ENCODE measurements around the gene PDSS2. TPM values are rescaled to one million over a fixed set of nuclear protein-coding genes. Genes with fewer than 3 reads are reported as not detected.
"Not testable (repeated sequence)": the region's sequence is repeated elsewhere in the genome, so short reads cannot be mapped to it uniquely, and the experiment has no call there.

Gene PDSS2
- total RNA-seq, 1 donor from 2014 or later: 12.4 TPM

GRCh38 chr6:107434812-107435211 is 24.6 kb downstream of the PDSS2 start:
- Mint-ChIP-seq H3K9me3 (ENCODE audit: unreplicated experiment) (peaks cover 9% of the 10 kb centered on the region), H3K4me3 (ENCODE audit: unreplicated experiment) (no peak overlapping the region), H3K36me3 (ENCODE audit: unreplicated experiment) (no peaks in the 10 kb centered on the region), H3K27me3 (ENCODE audit: unreplicated experiment) (no peaks in the 10 kb centered on the region), H3K27ac (ENCODE audit: unreplicated experiment) (no peak overlapping the region), H3K4me1 (ENCODE audit: unreplicated experiment) (peaks cover 9% of the 10 kb centered on the region)
- TF ChIP-seq, protein P1, sequence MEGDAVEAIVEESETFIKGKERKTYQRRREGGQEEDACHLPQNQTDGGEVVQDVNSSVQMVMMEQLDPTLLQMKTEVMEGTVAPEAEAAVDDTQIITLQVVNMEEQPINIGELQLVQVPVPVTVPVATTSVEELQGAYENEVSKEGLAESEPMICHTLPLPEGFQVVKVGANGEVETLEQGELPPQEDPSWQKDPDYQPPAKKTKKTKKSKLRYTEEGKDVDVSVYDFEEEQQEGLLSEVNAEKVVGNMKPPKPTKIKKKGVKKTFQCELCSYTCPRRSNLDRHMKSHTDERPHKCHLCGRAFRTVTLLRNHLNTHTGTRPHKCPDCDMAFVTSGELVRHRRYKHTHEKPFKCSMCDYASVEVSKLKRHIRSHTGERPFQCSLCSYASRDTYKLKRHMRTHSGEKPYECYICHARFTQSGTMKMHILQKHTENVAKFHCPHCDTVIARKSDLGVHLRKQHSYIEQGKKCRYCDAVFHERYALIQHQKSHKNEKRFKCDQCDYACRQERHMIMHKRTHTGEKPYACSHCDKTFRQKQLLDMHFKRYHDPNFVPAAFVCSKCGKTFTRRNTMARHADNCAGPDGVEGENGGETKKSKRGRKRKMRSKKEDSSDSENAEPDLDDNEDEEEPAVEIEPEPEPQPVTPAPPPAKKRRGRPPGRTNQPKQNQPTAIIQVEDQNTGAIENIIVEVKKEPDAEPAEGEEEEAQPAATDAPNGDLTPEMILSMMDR (IDR thresholded peaks at IDR 0.05): no peak
- no peak for DNase-seq (ENCODE audit: extremely low spot score, unreplicated experiment)

GRCh38 chr6:107425951-107426350 is 33.4 kb downstream of the PDSS2 start:
- H3K4me3 Mint-ChIP-seq (ENCODE audit: unreplicated experiment); H3K27me3 Mint-ChIP-seq (ENCODE audit: unreplicated experiment); H3K9me3 Mint-ChIP-seq (ENCODE audit: unreplicated experiment); H3K27ac Mint-ChIP-seq (ENCODE audit: unreplicated experiment); H3K4me1 Mint-ChIP-seq (ENCODE audit: unreplicated experiment); DNase-seq (ENCODE audit: extremely low spot score, unreplicated experiment): not testable (repeated sequence)
- H3K36me3 Mint-ChIP-seq (ENCODE audit: unreplicated experiment): peaks cover 10% of the 10 kb centered on the region

DNA sequence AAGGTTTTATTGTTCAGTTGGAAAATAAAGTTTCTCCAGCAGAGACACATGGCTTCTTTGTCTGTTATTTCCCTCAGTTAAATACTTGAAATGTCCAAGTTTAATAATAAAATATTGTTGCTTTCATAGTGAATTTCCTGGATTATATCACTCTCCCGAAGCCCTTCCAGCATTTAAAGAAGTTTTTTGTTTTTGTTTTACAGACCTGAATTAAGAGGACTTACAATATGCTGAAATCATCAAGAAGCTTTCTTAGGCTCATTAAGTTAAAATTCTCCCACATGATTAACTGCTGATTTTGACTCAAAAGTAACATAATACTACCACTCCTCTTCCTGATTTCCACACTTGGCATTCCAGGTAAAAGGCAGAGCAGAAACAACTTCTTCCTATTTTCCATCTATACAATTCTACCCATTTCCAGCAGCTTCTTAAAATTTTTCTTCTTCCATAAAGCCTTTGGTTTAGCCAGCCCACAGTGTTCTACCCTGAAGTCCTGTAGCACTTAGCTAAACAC is 35.8 kb downstream of the PDSS2 start:
- H3K27ac Mint-ChIP-seq (ENCODE audit: unreplicated experiment): no peak overlapping the region
- no peak overlapping the region for H3K4me3 Mint-ChIP-seq (ENCODE audit: unreplicated experiment)

DNA sequence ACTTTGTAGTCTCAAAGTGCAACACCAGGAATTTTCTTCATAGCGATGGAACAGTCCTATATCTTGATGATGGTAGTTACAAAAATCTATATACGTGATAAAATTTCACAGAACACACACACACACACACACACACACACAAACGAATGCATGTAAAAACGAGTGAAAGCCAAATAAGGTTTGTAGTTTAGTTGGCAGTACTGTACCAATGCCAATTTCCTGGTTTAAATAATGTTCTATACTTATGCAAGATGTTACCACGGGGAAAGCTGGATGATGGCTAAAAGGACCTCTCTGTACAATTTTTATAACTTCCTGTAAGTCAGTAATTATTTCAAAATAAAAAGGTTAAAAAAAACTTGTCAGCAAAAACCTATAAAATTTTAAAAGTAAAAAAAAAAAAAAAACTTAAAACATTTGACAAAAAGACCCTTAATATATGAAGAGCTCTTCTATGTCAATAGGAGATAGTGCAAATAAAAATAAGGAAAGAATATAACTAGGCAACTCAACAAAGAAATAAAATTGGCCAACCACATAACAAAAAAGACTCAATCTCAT is 37.6 kb downstream of the PDSS2 start:
- Mint-ChIP-seq H3K4me3 (ENCODE audit: unreplicated experiment) (no peak overlapping the region), H3K36me3 (ENCODE audit: unreplicated experiment) (peaks cover 7% of the 10 kb centered on the region), H3K9me3 (ENCODE audit: unreplicated experiment) (no peaks in the 10 kb centered on the region), H3K27me3 (ENCODE audit: unreplicated experiment) (no peaks in the 10 kb centered on the region), H3K4me1 (ENCODE audit: unreplicated experiment) (no peaks in the 10 kb centered on the region), H3K27ac (ENCODE audit: unreplicated experiment) (no peak overlapping the region)
- TF ChIP-seq, protein P1 (IDR thresholded peaks at IDR 0.05): no peak
- DNase-seq (ENCODE audit: extremely low spot score, unreplicated experiment): no peak

More for the DNA sequence above, 35.8 kb downstream of the PDSS2 start:
- TF ChIP-seq, protein P1 (IDR thresholded peaks at IDR 0.05): no peak
- Mint-ChIP-seq H3K4me1 (ENCODE audit: unreplicated experiment) (no peaks in the 10 kb centered on the region), H3K27me3 (ENCODE audit: unreplicated experiment) (no peaks in the 10 kb centered on the region), H3K36me3 (ENCODE audit: unreplicated experiment) (peaks cover 10% of the 10 kb centered on the region), H3K9me3 (ENCODE audit: unreplicated experiment) (no peaks in the 10 kb centered on the region)
- DNase-seq (ENCODE audit: extremely low spot score, unreplicated experiment): no peak

- H3K36me3 Mint-ChIP-seq (ENCODE audit: unreplicated experiment): no peaks in the 10 kb centered on the region
- H3K9me3 Mint-ChIP-seq (ENCODE audit: unreplicated experiment): no peaks in the 10 kb centered on the region
- H3K27me3 Mint-ChIP-seq (ENCODE audit: unreplicated experiment): no peaks in the 10 kb centered on the region
- TF ChIP-seq, protein P1 (IDR thresholded peaks at IDR 0.05): no peak
- H3K4me3 Mint-ChIP-seq (ENCODE audit: unreplicated experiment): no peak overlapping the region
- no peak overlapping the region for H3K27ac Mint-ChIP-seq (ENCODE audit: unreplicated experiment)
- no peaks in the 10 kb centered on the region for H3K4me1 Mint-ChIP-seq (ENCODE audit: unreplicated experiment)
- DNase-seq (ENCODE audit: extremely low spot score, unreplicated experiment): no peak
Measured at GRCh38 chr6:107419733-107420132, 39.6 kb downstream of the PDSS2 start.

Measured in osteocyte (in vitro differentiated cells).